Stimulated activated CD8-positive, alpha-beta memory T cell treated with anti-CD3 and anti-CD28 coated beads, Interleukin-12 subunit alpha, Interleukin-12 subunit beta, amount 100 ng/mL, for 1 hour (primary cell): Measurements from ENCODE around the gene TP53BP1.

ENCODE experiments used
- DNase-seq: peaks from one replicate; pipeline ENCODE4 v3.0.0-alpha.2; 2020; ENCODE audit warnings: low read depth

The TP53BP1 gene

GRCh38 chr15:43487271-43487895 lies 5.6 kb downstream of the TP53BP1 start:
- no peak for DNase-seq

- DNase-seq, result no peak
Measured at GRCh38 chr15:43484455-43484854, 8.5 kb downstream of the TP53BP1 start.

- DNase-seq, result no peak
Measured at GRCh38 chr15:43483297-43484128, 9.4 kb downstream of the TP53BP1 start.

GRCh38 chr15:43473885-43474284 lies 19.1 kb downstream of the TP53BP1 start:
- DNase-seq, result no peak

GRCh38 chr15:43471975-43472374 lies 21.0 kb downstream of the TP53BP1 start:
- no peak for DNase-seq

GRCh38 chr15:43469867-43470266 lies 23.1 kb downstream of the TP53BP1 start:
- no peak for DNase-seq

- no peak for DNase-seq
Measured at GRCh38 chr15:43465100-43465499, 27.9 kb downstream of the TP53BP1 start.

GRCh38 chr15:43463998-43464397 lies 29.0 kb downstream of the TP53BP1 start:
- DNase-seq, result no peak

GRCh38 chr15:43463507-43463906 lies 29.4 kb downstream of the TP53BP1 start:
- no peak for DNase-seq

GRCh38 chr15:43449981-43450380 lies 43.0 kb downstream of the TP53BP1 start:
- DNase-seq, result no peak

- no peak for DNase-seq
Measured at GRCh38 chr15:43446344-43446743, 46.6 kb downstream of the TP53BP1 start.

GRCh38 chr15:43441316-43441715 lies 51.6 kb downstream of the TP53BP1 start:
- no peak for DNase-seq

- no peak for DNase-seq
Measured at GRCh38 chr15:43440721-43441281, 52.2 kb downstream of the TP53BP1 start.

- DNase-seq, result no peak
Measured at GRCh38 chr15:43439268-43439667, 53.7 kb downstream of the TP53BP1 start.

GRCh38 chr15:43436395-43436794 lies 56.6 kb downstream of the TP53BP1 start:
- no peak for DNase-seq

GRCh38 chr15:43434446-43434845 lies 58.5 kb downstream of the TP53BP1 start:
- DNase-seq, result no peak

GRCh38 chr15:43433661-43434303 lies 59.2 kb downstream of the TP53BP1 start:
- DNase-seq, result no peak

- DNase-seq, result no peak
Measured at GRCh38 chr15:43433165-43433564, 59.8 kb downstream of the TP53BP1 start.

GRCh38 chr15:43429687-43430086 lies 63.3 kb downstream of the TP53BP1 start:
- no peak for DNase-seq

- DNase-seq, result no peak
Measured at GRCh38 chr15:43423793-43424192, 69.2 kb downstream of the TP53BP1 start.

GRCh38 chr15:43420876-43421275 lies 72.1 kb downstream of the TP53BP1 start:
- DNase-seq, result no peak

GRCh38 chr15:43420435-43420834 lies 72.5 kb downstream of the TP53BP1 start:
- no peak for DNase-seq

GRCh38 chr15:43414196-43414595 lies 78.8 kb downstream of the TP53BP1 start:
- DNase-seq, result no peak
